Right ventricle myocardium superior (tissue), 1 donor: ENCODE measurements around the gene DGUOK. TPM values are rescaled to one million over a fixed set of nuclear protein-coding genes. Genes with fewer than 3 reads are reported as not detected.

Experiments used
- ATAC-seq: fragments of 200-7000 bp; cut with Tn5 transposase; one replicate; pipeline ENCODE4 v1.9.1; 2020; ENCODE audit warnings: mild to moderate bottlenecking; ENCODE audit not compliant: poor library complexity
- DNase-seq: peaks from one replicate; pipeline ENCODE4 v3.0.0-alpha.2; 2020
- intact Hi-C: fragments of 100-400 bp; cut with DNase I; formaldehyde crosslinking; loops from one replicate; pipeline ENCODE4 v1.11.2; 2022
- total RNA-seq: library from RNA; stranded (reverse); fragmentation: NEBNext Ultra II Directional; extraction: Animal tissue kit (Norgen Biotek cat#: 25700); gene quantifications from one replicate; pipeline ENCODE4 v1.2.1, GENCODE V29; 2021
- donor health status: DM: no; HTN: yes; CAD: no; lungs with severe emphysema.

DGUOK gene
- total RNA-seq, 1 donor from 2014 or later, result 17.7 TPM

- ATAC-seq (no peak), DNase-seq (no peak)
- intact Hi-C loops, result no loop called here
These were observed 41.8 kb downstream of the DGUOK start for GRCh38 chr2:73968357-73968937.

GRCh38 chr2:73969356-73969755 lies 42.7 kb downstream of the DGUOK start:
- intact Hi-C loops, result no loop called here
- DNase-seq, result no peak
- no peak for ATAC-seq

DNA sequence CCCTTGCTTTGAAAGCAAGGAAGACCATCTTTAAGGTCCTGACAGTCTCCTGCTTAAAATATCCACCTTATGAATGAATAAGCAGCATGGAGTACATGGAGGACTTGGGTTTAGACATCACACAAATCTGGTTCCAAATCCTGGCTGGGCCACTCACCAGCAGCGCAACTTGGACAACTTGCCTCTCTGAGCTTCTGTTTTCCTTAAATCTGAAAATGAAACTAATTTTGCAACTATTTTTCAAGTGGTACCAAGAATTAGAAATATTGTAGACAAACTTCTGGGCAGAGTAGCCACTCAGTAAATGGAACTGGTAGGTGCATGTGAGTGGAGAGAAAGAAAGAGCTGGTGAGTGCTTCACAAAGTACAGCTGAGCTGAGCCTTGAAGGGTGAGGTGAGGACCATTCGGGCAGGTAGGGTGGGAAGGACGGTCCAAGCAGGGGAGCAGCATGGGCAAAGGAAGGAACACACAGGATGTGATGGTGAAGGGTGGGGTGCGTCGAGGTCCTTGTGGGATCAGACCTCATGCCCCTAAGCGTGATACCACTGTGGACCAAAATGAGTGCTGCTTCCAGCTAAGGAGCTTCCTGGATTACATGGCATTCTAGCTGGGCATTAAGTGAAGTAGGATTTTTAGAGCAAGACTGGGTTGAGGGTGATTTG lies 43.6 kb downstream of the DGUOK start:
- intact Hi-C loops, result no loop called here
- peak; percentile 30 for ATAC-seq
- no peak for DNase-seq

DNA sequence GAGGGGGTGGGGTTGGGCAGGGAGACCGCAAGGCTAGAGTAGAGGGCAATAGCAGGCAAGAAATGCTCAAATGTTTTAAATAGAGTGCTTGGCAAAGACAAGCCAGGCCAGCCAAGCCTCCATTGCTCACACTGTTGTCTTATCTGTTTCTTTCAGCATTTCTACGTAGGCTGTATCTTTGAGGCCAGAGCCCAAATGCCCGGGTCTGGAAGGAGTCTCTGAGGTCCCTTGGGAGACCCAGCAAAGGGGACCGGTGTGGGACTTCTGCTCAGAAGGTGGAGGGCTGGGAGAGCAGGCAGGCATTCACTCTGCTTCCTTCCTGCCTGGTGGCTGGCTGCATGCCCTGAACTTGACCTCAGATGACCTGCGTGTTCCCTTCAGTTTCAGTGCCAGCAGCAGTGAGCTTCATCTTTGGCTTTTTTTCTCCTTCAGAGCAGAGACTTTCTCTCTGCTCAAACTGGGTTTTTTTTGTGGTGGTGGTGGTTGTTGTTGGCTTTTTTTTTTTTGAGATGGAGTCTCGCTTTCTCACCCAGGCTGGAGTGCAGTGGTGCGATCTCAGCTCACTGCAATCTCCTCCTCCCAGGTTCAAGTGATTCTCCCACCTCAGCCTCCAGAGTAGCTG lies 44.3 kb downstream of the DGUOK start:
- peak; percentile 95 for ATAC-seq
- DNase-seq, result peak; percentile 89
- intact Hi-C loops, result no loop called here

DNA sequence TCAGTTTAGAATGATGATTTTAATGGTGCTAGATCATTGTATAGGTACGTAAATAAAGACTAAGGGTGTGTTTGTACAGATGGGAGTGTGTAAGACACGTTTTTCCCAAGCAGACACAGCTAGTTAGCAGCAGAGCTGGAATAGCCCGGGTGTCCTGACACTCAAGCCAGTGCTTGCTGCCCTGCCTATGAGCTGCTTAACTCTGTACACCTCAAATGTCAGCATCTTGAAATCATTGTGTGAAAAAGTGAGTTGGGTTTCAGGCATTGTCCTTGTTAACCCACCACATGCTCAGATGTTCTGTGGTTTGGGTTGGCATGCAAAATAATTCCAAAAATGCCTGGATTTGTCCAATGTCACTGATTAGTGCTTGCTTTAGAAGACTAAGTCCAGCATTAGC lies 45.0 kb downstream of the DGUOK start:
- no peak for ATAC-seq
- intact Hi-C loops, result no loop called here
- no peak for DNase-seq

- DNase-seq, result no peak
- ATAC-seq, result no peak
- intact Hi-C loops, result no loop called here
These were observed 46.2 kb downstream of the DGUOK start for GRCh38 chr2:73972846-73973245.

- intact Hi-C loops, result no loop called here
- DNase-seq (no peak), ATAC-seq (no peak)
These were observed 49.1 kb downstream of the DGUOK start for GRCh38 chr2:73975731-73976130.

DNA sequence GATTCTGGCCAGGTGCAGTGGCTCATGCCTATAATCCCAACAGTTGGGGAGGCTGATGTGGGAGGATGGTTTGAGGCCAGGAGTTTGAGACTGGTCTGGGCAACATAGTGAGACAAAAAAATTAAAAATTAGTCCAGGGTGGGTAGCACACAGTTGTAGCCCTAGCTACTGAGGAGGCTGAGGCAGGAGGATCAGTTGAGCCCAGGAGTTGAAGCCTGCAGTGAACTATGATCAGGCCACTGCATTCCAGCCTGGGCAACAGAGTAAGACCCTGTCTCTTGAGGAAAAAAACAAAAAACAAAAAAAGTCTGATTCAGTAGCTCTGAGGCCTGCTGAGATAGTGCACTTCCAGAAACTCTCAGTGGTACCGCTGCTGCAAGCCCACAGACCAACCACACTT lies 50.1 kb downstream of the DGUOK start:
- intact Hi-C loops, result no loop called here

DNA sequence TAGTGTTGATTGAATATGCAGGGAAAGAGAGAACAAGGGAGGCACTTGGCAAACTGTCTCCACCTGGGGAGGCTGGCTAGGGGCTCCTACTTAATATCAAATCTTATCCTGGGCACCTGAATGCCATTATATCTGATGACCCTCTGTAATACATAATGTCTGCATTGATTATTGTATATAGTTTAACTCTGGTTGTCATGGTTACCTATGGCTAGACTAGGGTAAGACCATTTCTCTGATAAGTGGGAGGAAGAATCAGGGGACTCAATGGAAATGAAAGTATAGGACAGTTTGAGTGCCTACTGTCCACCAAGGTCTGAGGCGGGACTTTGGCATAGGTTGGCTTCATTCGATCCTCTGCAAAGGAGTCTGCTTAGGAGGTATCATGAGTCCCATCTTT lies 50.8 kb downstream of the DGUOK start:
- DNase-seq (no peak), ATAC-seq (no peak)
- intact Hi-C loops, result no loop called here

More for the DNA sequence above, 50.1 kb downstream of the DGUOK start:
- DNase-seq, result no peak
- ATAC-seq, result no peak

GRCh38 chr2:73979021-73979420 lies 52.3 kb downstream of the DGUOK start:
- ATAC-seq, result no peak
- intact Hi-C loops, result no loop called here
- no peak for DNase-seq

GRCh38 chr2:73979686-73980085 lies 53.0 kb downstream of the DGUOK start:
- intact Hi-C loops, result loop anchor here (10.0 kb wide), 1 partner anchor 165 kb away; the partner anchor contains the start of gene BOLA3
- no peak for ATAC-seq
- DNase-seq, result no peak

GRCh38 chr2:73980566-73980965 lies 53.9 kb downstream of the DGUOK start:
- intact Hi-C loops, result loop anchor here (10.0 kb wide), 1 partner anchor 164 kb away; the partner anchor contains the start of gene BOLA3
- no peak for DNase-seq
- no peak for ATAC-seq

- DNase-seq (peak; percentile 72), ATAC-seq (peak; percentile 62)
These were observed 54.7 kb downstream of the DGUOK start for GRCh38 chr2:73981081-73982001.

DNA sequence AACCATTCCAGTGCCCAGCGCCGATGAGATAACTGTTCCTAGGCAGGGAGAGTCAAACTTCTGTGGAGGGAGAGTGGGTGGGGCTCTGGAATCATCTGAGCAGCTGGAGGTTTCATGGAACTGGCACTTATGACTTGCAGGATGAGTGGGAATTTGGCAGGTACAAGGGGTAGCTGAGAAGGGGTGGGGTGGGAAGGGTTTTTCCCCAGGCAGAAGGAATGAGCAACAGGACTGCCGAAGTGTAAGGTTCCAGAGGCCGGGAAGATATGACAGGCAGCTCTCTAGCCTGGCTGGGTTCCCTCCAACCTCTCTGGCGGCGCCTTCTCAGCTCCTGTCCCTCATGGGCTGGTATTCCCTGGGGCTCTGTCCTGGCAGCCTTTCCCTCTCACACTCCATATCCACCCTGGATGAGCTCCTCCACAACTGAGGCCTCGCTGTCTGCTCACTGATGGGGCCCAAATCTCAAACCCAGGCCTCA lies 55.5 kb downstream of the DGUOK start:
- intact Hi-C loops, result loop anchor here (10.0 kb wide), 1 partner anchor 163 kb away; the partner anchor contains the start of gene BOLA3
- ATAC-seq (peak; percentile 45), DNase-seq (peak; percentile 58)

More at GRCh38 chr2:73981081-73982001, 54.7 kb downstream of the DGUOK start:
- intact Hi-C loops, result loop anchor here (10.0 kb wide), 1 partner anchor 163 kb away; the partner anchor contains the start of gene BOLA3

- DNase-seq, result peak; percentile 47
- intact Hi-C loops, result loop anchor here (10.0 kb wide), 1 partner anchor 161 kb away; the partner anchor contains the start of gene BOLA3
- no peak for ATAC-seq
These were observed 56.9 kb downstream of the DGUOK start for GRCh38 chr2:73983322-73984202.

GRCh38 chr2:73984203-73984921 lies 57.7 kb downstream of the DGUOK start, which contains the start of gene TET3:
Gene TET3, plus strand, starts transcription at chr2:73984910. Its CDS starts 1,494 bp downstream, at chr2:73986404.
- intact Hi-C loops, result loop anchor here (10.0 kb wide), 1 partner anchor 160 kb away; the partner anchor contains the start of gene BOLA3
- DNase-seq (peak; percentile 68), ATAC-seq (peak; percentile 14)

DNA sequence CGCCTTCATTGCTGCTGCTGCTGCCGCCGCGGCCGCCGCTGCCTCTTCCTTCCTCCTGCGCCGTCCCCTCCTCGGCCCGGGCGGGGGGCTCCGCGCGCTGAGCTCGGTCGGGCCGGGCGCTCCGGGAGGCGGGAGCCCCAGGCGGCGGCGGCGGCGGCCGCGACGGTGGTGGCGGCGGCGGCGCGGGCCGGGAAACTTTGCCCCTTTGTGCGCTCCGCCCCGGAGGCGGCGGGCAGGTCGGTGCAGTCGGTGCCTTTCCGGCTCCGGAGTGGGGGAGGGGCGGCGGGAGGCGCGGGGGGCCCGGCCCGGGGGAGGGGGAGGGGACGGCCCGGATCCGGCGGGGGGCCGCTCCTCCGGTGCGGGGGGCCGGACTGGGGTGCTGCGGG lies 58.2 kb downstream of the DGUOK start:
- DNase-seq, result peak; percentile 71
- intact Hi-C loops, result loop anchor here (10.0 kb wide), 1 partner anchor 160 kb away; the partner anchor contains the start of gene BOLA3
- ATAC-seq, result no peak
